Epithelial cell of proximal tubule (primary cell): Measurements from ENCODE around the gene LRRC42. TPM values are rescaled to one million over a fixed set of nuclear protein-coding genes. Genes with fewer than 3 reads are reported as not detected.
A peak's percentile ranks its signal among the peaks of the same experiment; 100 is the strongest.

Experiments used
- DNase-seq: peaks from one replicate; pipeline ENCODE4 v3.0.0-alpha.2; 2011; ENCODE audit warnings: low read depth
- H3K4me3 ChIP-seq: 2 replicates; pipeline ENCODE4 v1.5.1; 2011; ENCODE audit warnings: low read depth, mild to moderate bottlenecking, low read length
- total RNA-seq: library from RNA; depleted of rRNA; stranded (reverse); fragments of >200 nt; gene quantifications from 2 replicates; pipeline ENCODE4 v1.2.3, GENCODE V29; 2015
- TF ChIP-seq, protein P1 (sequence below): conservative IDR thresholded peaks from 2 replicates; pipeline ENCODE4 v1.5.1; 2012; ENCODE audit warnings: low read depth, mild to moderate bottlenecking, low read length

LRRC42 gene
- total RNA-seq, 1 donor from 2014 or later = 46.7 TPM

DNA sequence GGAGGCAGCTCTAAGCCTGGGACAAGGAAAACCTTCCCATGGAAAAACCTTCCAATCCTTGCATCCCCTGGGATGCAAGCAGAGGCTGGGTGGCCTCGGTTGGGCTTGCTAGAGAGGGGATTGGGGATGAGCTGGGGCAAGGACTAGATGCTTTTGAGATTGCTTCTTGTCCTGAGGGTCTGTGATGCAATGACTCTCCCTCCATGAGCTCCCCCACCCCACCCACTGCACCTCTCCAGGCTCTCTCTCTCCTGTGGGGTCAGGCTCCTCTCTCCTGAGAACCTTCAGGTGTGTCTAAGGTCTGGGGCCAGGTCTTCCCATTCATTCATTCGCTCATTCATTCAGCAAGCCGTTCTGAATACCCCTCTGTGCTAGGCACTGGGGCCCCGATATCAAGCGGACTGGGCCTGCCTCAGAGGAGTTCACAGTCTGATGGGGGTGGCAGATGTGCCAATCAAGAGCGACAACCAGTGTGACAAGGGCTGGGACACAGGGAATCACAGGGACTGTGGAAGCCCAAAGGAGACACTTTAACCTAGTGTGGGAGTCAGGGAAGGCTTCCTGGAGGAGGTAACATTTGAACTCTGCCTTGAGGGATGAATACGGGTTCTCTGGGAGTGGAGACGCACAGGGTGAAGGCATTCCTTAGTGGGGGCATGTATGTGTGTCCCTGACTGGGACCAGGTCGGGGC, 65.3 kb downstream of the LRRC42 start:
- H3K4me3 ChIP-seq = no peak overlapping the region
- TF ChIP-seq, protein P1, sequence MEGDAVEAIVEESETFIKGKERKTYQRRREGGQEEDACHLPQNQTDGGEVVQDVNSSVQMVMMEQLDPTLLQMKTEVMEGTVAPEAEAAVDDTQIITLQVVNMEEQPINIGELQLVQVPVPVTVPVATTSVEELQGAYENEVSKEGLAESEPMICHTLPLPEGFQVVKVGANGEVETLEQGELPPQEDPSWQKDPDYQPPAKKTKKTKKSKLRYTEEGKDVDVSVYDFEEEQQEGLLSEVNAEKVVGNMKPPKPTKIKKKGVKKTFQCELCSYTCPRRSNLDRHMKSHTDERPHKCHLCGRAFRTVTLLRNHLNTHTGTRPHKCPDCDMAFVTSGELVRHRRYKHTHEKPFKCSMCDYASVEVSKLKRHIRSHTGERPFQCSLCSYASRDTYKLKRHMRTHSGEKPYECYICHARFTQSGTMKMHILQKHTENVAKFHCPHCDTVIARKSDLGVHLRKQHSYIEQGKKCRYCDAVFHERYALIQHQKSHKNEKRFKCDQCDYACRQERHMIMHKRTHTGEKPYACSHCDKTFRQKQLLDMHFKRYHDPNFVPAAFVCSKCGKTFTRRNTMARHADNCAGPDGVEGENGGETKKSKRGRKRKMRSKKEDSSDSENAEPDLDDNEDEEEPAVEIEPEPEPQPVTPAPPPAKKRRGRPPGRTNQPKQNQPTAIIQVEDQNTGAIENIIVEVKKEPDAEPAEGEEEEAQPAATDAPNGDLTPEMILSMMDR = no peak
- no peak for DNase-seq

DNA sequence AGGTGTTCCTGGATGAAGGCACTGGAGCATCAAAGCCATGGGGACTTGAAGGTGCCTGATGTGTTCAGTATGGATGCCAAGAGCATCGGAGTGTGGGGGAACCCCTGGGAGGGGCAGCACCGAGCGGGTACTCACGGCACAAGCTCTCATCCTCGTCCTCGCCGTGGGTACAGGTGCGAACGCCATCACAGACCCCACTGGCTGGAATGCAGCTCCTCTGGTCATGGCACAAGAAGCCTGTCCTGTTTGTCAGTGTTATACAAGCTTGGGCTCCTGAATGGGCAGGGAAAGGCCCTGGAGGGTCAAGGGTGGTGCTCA, 65.8 kb downstream of the LRRC42 start:
- no peak for DNase-seq
- no peak overlapping the region for H3K4me3 ChIP-seq
- TF ChIP-seq, protein P1 = no peak

DNA sequence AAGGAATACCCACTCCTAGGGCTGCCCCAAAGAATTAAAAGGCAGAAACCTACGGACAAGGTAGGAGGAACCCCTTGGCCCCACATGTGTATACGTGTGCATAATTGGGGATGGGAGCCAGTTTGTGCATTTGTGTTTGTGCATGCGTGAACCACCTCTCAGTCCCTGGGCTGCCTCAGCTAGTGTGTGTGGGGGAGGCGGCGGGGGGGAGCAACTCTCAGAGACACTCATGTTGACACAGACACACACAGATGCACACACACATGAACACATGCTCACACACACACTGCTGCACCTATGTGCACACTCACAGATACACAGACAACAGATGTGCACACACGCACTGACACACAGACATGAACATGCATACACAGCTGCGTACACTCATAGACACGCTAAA, 66.7 kb downstream of the LRRC42 start:
- TF ChIP-seq, protein P1 = no peak
- H3K4me3 ChIP-seq = no peak overlapping the region
- no peak for DNase-seq

DNA sequence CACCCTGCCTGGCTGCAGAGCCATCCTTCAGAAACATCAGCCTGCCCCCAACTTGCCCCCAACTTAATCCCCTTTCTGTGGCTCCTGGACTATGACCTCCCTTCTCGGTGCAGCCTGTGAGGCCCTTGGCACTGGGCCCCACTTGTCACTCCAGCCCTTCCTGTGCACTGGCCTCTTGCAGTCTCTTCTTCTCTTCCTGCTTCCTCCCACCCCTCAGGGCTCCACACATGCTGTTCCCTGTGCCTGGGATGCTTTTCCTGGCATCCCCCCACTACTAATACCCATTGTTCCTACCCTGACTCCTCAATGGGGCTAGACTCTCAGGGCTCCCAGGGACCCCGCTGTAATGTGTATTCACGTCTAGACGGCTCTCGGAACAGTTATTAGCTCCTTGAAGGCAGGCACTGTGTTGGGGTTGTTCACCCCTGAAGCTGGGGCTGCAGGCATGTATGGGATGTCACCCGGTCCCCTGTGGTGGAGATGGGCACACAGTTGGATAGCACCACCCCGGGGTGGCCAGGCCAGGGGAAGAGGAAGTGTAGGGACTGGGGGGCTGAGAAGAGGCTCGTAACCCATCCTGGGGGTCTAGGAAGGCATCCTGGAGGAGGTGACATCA, 67.4 kb downstream of the LRRC42 start:
- TF ChIP-seq, protein P1 = no peak
- no peak for DNase-seq
- no peak overlapping the region for H3K4me3 ChIP-seq

DNA sequence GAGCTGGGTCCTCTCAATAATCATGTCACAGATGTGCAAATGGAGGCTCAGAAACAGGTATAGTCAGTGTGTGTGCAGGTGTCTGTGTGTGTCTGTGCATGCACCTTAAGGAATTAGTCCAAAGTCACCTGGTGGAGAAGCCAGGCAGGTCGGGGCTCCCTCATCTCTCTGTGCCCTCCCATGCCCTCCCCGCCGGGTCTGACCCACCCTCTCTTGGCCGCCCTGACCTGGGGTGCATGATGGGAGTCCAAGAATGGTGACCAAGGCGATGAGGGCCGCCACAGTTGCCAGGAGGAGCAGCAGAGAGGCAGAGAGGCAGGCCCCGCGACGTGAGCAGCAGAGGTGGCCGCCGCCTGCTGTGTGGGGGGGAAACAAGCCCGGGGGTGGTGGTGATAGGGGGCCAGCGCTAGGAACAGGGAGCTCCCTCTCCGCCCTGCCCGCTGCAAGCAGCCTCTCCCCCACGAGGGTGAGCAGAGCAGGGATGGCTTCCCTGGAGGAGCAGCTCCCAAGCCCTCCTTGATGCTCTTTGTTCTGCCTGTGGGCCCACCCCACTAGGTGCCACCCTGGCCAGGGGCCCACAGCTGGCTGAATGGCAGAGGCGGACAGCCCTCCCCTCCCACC, 68.0 kb downstream of the LRRC42 start:
- DNase-seq = no peak
- no peak overlapping the region for H3K4me3 ChIP-seq
- TF ChIP-seq, protein P1 = no peak

DNA sequence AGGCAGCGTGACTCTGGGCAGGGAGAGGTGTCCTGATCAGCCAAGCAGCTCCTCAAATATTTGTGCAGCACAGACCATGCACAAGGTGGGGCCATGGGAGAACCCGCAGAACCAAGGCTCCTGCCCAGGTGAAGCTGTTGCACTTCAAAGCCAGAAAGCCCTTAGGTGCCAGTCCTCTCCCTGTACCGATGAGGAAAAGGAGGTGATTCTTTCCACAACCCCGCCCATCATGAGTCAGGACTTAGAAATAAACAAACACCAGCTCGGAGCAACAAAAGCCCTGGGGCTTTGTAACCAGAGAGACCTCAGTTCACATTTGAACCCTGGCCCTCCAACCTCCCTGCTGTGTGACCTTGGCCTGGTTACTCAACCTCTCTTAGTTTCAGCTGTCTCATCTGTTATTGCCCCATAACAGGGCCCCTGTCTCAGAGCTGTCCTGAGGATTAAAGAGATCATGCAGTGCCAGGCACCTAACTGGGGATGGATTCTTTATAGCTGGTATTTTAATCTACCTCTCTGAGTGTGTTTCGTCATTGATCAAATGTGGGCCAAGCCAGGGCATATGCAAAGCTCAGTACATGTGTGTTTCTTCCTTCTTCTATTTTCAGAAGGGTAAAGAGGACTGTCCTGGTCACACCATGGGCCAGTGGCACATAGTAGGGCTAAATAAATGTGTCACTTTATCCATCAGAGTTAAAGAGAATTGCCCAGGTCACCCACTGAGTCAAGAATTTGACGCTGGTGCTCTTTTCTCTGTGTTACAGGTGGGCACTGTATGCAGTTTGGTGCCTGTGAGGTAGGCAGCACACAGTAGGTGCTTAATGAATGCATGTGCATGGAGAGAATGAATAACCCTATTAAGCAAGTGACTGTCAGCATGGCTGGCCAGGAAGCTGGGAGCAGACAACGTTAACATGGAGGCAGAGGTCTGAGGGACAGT, 70.5 kb downstream of the LRRC42 start:
- H3K4me3 ChIP-seq = no peak overlapping the region
- peak; percentile 25 for DNase-seq
- TF ChIP-seq, protein P1 = no peak

Other genes starting within 250 kb of the LRRC42 start
- gene GLIS1, start 207.2 kb upstream of the LRRC42 start, total RNA-seq = 2.5 and 2.7 TPM in 2 replicates
- 40.9 and 63.7 TPM in 2 replicates for gene NDC1, start 108.1 kb upstream of the LRRC42 start, total RNA-seq
- gene YIPF1, start 56.6 kb upstream of the LRRC42 start, total RNA-seq = 27.6 and 32.4 TPM in 2 replicates
- gene DIO1, start 52.2 kb upstream of the LRRC42 start, total RNA-seq = not detected in 2 replicates
- 31.5 and 37.9 TPM in 2 replicates for gene IFT25, start 651 bp upstream of the LRRC42 start, total RNA-seq
- not detected in 2 replicates for gene LDLRAD1, start 71.8 kb downstream of the LRRC42 start, total RNA-seq
- gene TMEM59, start 106.9 kb downstream of the LRRC42 start, total RNA-seq = 71.8 and 106 TPM in 2 replicates
- gene TCEANC2, start 107.3 kb downstream of the LRRC42 start, total RNA-seq = 1.9 and 2.0 TPM in 2 replicates
- gene CDCP2, start 206.7 kb downstream of the LRRC42 start, total RNA-seq = not detected in 2 replicates